Right atrium auricular region (tissue), 2 donors: ENCODE data around the gene TUBGCP2. TPM values are rescaled to one million over a fixed set of nuclear protein-coding genes. Genes with fewer than 3 reads are reported as not detected.

Experiments
- DNase-seq: peaks from one replicate; pipeline ENCODE4 v3.0.0-alpha.2; 2019; ENCODE audit warnings: low spot score
- H3K27ac ChIP-seq, 2 donors: fragments of 200-600 bp; sonication (generic); 1 replicate in 1 of 2; 2 replicates in 1 of 2; pipeline ENCODE4 v1.5.1; 2016 to 2019
- H3K27me3 ChIP-seq, 2 donors: fragments of 200-600 bp; sonication (generic); one replicate each; pipeline versions ENCODE4 v1.5.1 to v1.6.0; 2017 to 2019
- H3K36me3 ChIP-seq: fragments of 200-600 bp; sonication (generic); one replicate; pipeline ENCODE4 v1.5.1; 2016
- H3K4me1 ChIP-seq, 2 donors: fragments of 200-600 bp; sonication (generic); one replicate each; pipeline versions ENCODE4 v1.5.1 to v1.6.0; 2017 to 2019
- H3K4me3 ChIP-seq, 2 donors: fragments of 200-600 bp; sonication (generic); 1 replicate in 1 of 2; 2 replicates in 1 of 2; pipeline ENCODE4 v1.5.1; 2017 to 2019; ENCODE audit warnings: mild to moderate bottlenecking in 1 of 2, moderate library complexity in 1 of 2
- H3K9me3 ChIP-seq, 2 donors: fragments of 200-600 bp; sonication (generic); one replicate each; pipeline ENCODE4 v1.5.1; 2019
- total RNA-seq, 2 donors: library from RNA; depleted of rRNA; stranded (reverse); fragments of >200 nt; gene quantifications; one replicate each; pipeline ENCODE4 v1.1.0, GENCODE V29; 2016
- TF ChIP-seq, protein P1 (sequence below), 2 donors: fragments of 200-600 bp; sonication (generic); IDR thresholded peaks; one replicate each; pipeline ENCODE4 v1.5.1; 2019; ENCODE audit warnings: antibody characterized with exemption in 2 of 2

The TUBGCP2 gene
- total RNA-seq, 2 donors from 2014 or later = 22.1 to 30.4 TPM

GRCh38 chr10:133339708-133340380, 31.2 kb upstream of the TUBGCP2 start:
- no peak overlapping the region for H3K4me3 ChIP-seq
- TF ChIP-seq, protein P1, sequence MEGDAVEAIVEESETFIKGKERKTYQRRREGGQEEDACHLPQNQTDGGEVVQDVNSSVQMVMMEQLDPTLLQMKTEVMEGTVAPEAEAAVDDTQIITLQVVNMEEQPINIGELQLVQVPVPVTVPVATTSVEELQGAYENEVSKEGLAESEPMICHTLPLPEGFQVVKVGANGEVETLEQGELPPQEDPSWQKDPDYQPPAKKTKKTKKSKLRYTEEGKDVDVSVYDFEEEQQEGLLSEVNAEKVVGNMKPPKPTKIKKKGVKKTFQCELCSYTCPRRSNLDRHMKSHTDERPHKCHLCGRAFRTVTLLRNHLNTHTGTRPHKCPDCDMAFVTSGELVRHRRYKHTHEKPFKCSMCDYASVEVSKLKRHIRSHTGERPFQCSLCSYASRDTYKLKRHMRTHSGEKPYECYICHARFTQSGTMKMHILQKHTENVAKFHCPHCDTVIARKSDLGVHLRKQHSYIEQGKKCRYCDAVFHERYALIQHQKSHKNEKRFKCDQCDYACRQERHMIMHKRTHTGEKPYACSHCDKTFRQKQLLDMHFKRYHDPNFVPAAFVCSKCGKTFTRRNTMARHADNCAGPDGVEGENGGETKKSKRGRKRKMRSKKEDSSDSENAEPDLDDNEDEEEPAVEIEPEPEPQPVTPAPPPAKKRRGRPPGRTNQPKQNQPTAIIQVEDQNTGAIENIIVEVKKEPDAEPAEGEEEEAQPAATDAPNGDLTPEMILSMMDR (IDR thresholded peaks at IDR 0.05) = no peak
- H3K4me1 ChIP-seq = peaks cover 0 to 21% of the 10 kb centered on the region in 2 donors
- H3K27me3 ChIP-seq = peaks cover 26 to 30% of the 10 kb centered on the region in 2 donors
- DNase-seq = no peak
- no peaks in the 10 kb centered on the region for H3K36me3 ChIP-seq
- H3K9me3 ChIP-seq = no peaks in the 10 kb centered on the region
- no peak overlapping the region for H3K27ac ChIP-seq

- no peak for DNase-seq
- Histone ChIP-seq H3K4me1 (peaks cover 0 to 24% of the 10 kb centered on the region in 2 donors), H3K27ac (no peak overlapping the region), H3K9me3 (no peaks in the 10 kb centered on the region), H3K4me3 (no peak overlapping the region), H3K36me3 (no peaks in the 10 kb centered on the region), H3K27me3 (peaks cover 29 to 30% of the 10 kb centered on the region in 2 donors)
- TF ChIP-seq, protein P1 (IDR thresholded peaks at IDR 0.05) = no peak
Observed at GRCh38 chr10:133338080-133339071, 29.7 kb upstream of the TUBGCP2 start.

GRCh38 chr10:133337370-133337725, 28.7 kb upstream of the TUBGCP2 start:
- Histone ChIP-seq H3K4me3 (no peak overlapping the region), H3K4me1 (peaks cover 0 to 24% of the 10 kb centered on the region in 2 donors), H3K36me3 (no peaks in the 10 kb centered on the region), H3K9me3 (no peaks in the 10 kb centered on the region), H3K27me3 (peaks cover 29% of the 10 kb centered on the region in 2 donors), H3K27ac (no peak overlapping the region)
- TF ChIP-seq, protein P1 (IDR thresholded peaks at IDR 0.05) = no peak
- no peak for DNase-seq

- H3K27ac ChIP-seq = no peak within 1 kb of the TSS
- peak within 1 kb of the TSS in 1 of 2 donors; percentile 49 for H3K4me3 ChIP-seq
- peaks cover 23 to 29% of the 10 kb centered on the region in 2 donors for H3K27me3 ChIP-seq
- H3K9me3 ChIP-seq = no peaks in the 10 kb centered on the region
- peaks cover 0 to 24% of the 10 kb centered on the region in 2 donors for H3K4me1 ChIP-seq
- TF ChIP-seq, protein P1 (IDR thresholded peaks at IDR 0.05) = no peak
- no peak for DNase-seq
- H3K36me3 ChIP-seq = no peaks in the 10 kb centered on the region
Observed at GRCh38 chr10:133336577-133337369, 28.1 kb upstream of the TUBGCP2 start, which contains the start of gene CALY. Gene CALY, minus strand, starts transcription at chr10:133336896. Its CDS starts 7,907 bp downstream, at chr10:133328989.

- Histone ChIP-seq H3K36me3 (no peaks in the 10 kb centered on the region), H3K27ac (no peak overlapping the region), H3K9me3 (no peaks in the 10 kb centered on the region), H3K4me1 (peaks cover 0 to 24% of the 10 kb centered on the region in 2 donors), H3K27me3 (peaks cover 23 to 29% of the 10 kb centered on the region in 2 donors), H3K4me3 (peak overlapping the region in 1 of 2 donors; percentile 49)
- TF ChIP-seq, protein P1 (IDR thresholded peaks at IDR 0.05) = no peak
- DNase-seq = no peak
Observed at GRCh38 chr10:133336118-133336576, 27.5 kb upstream of the TUBGCP2 start.
